K562 (cell line): ENCODE results near the gene HEBP1. TPM values are rescaled to one million over a fixed set of nuclear protein-coding genes. Genes with fewer than 3 reads are reported as not detected.

Experiments used
- ATAC-seq: fragments of 200-7000 bp; cut with Tn5 transposase; 3 replicates; pipeline ENCODE4 v1.9.1; 2020; ENCODE audit warnings: moderate library complexity
- BruUV-seq: library from RNA; stranded (reverse); fragments of 400-500 nt; replicated peaks from 2 replicates; lab custom pipeline; 2021; lab: Mats Ljungman, UMichigan
- CTCF ChIA-PET: fragments of 300-600 bp; formaldehyde crosslinking; extraction: SDS; loops from one replicate; lab custom pipeline; 2021; ENCODE audit warnings: low intra/inter-chr PET ratio; lab: Yijun Ruan, JAX
- POLR2A ChIA-PET: fragments of 300-600, 350-650 bp; sonication (Branson Sonifier 250); formaldehyde crosslinking; extraction: SDS; loops from one replicate; lab custom pipeline; 2021; ENCODE audit warnings: antibody characterized with exemption, inconsistent platforms; lab: Yijun Ruan, JAX
- DNase-seq, 4 experiments: peaks; one replicate each; pipeline versions ENCODE4 v3.0.0 to v3.0.0-alpha.2; 2011 to 2018; ENCODE audit warnings: low spot score in 3 of 4, mixed read lengths in 3 of 4; ENCODE audit errors: extremely low read depth in 1 of 4
- FAIRE-seq: peaks from 2 replicates; lab custom pipeline; 2011; peaks lifted over from hg19 to GRCh38; lab: Jason Lieb, UNC
- H2AFZ ChIP-seq: 2 replicates; pipeline ENCODE4 v1.6.0; 2011; ENCODE audit warnings: low read depth, low read length, control low read depth, inconsistent platforms
- H3K27ac ChIP-seq: fragments of 200-600 bp; 3 replicates; pipeline ENCODE4 v1.8.0; 2011; ENCODE audit warnings: low read depth, mild to moderate bottlenecking, control low read depth, inconsistent platforms, low read length, moderate library complexity, mixed read lengths; ENCODE audit errors: extremely low read depth
- H3K27me3 ChIP-seq, 2 experiments: fragments of 300-600 bp in 1 of 2; 2 replicates in 1 of 2; 3 replicates in 1 of 2; pipeline versions ENCODE4 v1.6.0 to v1.8.0; 2011; ENCODE audit warnings: inconsistent platforms in 2 of 2, low read length in 2 of 2, mild to moderate bottlenecking in 1 of 2, mixed read lengths in 1 of 2, moderate library complexity in 1 of 2; ENCODE audit not compliant: control insufficient read depth in 2 of 2, insufficient read depth in 2 of 2
- H3K36me3 ChIP-seq: fragments of 300-600 bp; 3 replicates; pipeline ENCODE4 v1.8.0; 2011; ENCODE audit warnings: mild to moderate bottlenecking, low read length, inconsistent platforms; ENCODE audit not compliant: control insufficient read depth, insufficient read depth
- H3K4me1 ChIP-seq, 2 experiments: fragments of 200-600 bp in 1 of 2; replicated peaks in 1 of 2; 2 replicates in 1 of 2; 3 replicates in 1 of 2; pipeline versions ENCODE4 v1.5.1 to v1.8.0; 2011; ENCODE audit warnings: inconsistent platforms in 2 of 2, low read length in 2 of 2, mild to moderate bottlenecking in 1 of 2, mixed read lengths in 1 of 2, moderate library complexity in 1 of 2; ENCODE audit not compliant: control insufficient read depth in 2 of 2, insufficient read depth in 2 of 2
- H3K4me2 ChIP-seq: 2 replicates; pipeline ENCODE4 v1.6.1; 2011; ENCODE audit warnings: low read length, control low read depth, inconsistent platforms, mixed read lengths; ENCODE audit not compliant: insufficient read depth
- H3K4me3 ChIP-seq: fragments of 200-600 bp; sonication (generic), shearing (Covaris generic); 2 replicates; pipeline ENCODE4 v1.5.1; 2016; ENCODE audit warnings: control low read depth, inconsistent platforms
- H3K79me2 ChIP-seq: fragments of 200-600 bp; 3 replicates; pipeline ENCODE4 v1.8.0; 2011; ENCODE audit warnings: low read length, inconsistent platforms; ENCODE audit not compliant: control insufficient read depth, insufficient read depth
- H3K9ac ChIP-seq, 2 experiments: 2 replicates each; pipeline versions ENCODE4 v1.6.0 to v1.6.1; 2011; ENCODE audit warnings: low read depth in 2 of 2, low read length in 2 of 2, control low read depth in 1 of 2, inconsistent platforms in 1 of 2, mild to moderate bottlenecking in 1 of 2, mixed read lengths in 1 of 2; ENCODE audit not compliant: insufficient read depth in 1 of 2
- H3K9me1 ChIP-seq: one replicate; pipeline ENCODE4 v1.6.0; 2011; ENCODE audit warnings: inconsistent platforms, mild to moderate bottlenecking, low read length, moderate library complexity; ENCODE audit not compliant: control insufficient read depth, insufficient read depth
- H3K9me3 ChIP-seq: replicated peaks from 2 replicates; pipeline ENCODE4 v1.5.1; 2011; ENCODE audit warnings: low read depth, low read length, inconsistent platforms; ENCODE audit not compliant: control insufficient read depth, insufficient read depth
- H4K20me1 ChIP-seq: replicated peaks from 2 replicates; pipeline ENCODE4 v1.6.1; 2011; ENCODE audit warnings: low read length, inconsistent platforms, mixed read lengths; ENCODE audit not compliant: control insufficient read depth, insufficient read depth
- BRF1 ChIP-seq: IDR thresholded peaks from 3 replicates; pipeline ENCODE4 v1.6.1; 2011; ENCODE audit warnings: borderline replicate concordance, mild to moderate bottlenecking; ENCODE audit not compliant: insufficient read length; ENCODE audit errors: extremely low read depth
- C11orf30 ChIP-seq: fragments of 450-650 bp; IDR thresholded peaks from 2 replicates; pipeline ENCODE4 v1.6.1; 2016; ENCODE audit warnings: low read depth, mild to moderate bottlenecking
- CBFA2T2 ChIP-seq: fragments of 450-650 bp; conservative IDR thresholded peaks from 2 replicates; pipeline ENCODE4 v1.6.1; 2017; ENCODE audit warnings: mild to moderate bottlenecking
- CEBPB ChIP-seq: fragments of 450-650 bp; IDR thresholded peaks from 2 replicates; pipeline ENCODE4 v1.6.1; 2016; ENCODE audit warnings: missing genetic modification characterization, missing compliant biosample characterization
- CEBPG ChIP-seq, 3 experiments: fragments of 200-800 bp in 1 of 3; sonication (Bioruptor generic) in 1 of 3; sonication (generic) in 1 of 3; formaldehyde crosslinking in 1 of 3; IDR thresholded peaks in 2 of 3; conservative IDR thresholded peaks in 1 of 3; 2 replicates each; pipeline versions ENCODE4 v1.6.1 to v1.8.0; 2016 to 2022; ENCODE audit warnings: missing compliant biosample characterization in 2 of 3, missing genetic modification characterization in 2 of 3, mild to moderate bottlenecking in 1 of 3, missing genetic modification reagents in 1 of 3
- MECOM ChIP-seq: fragments of 250-450 bp; sonication (Bioruptor Pico); IDR thresholded peaks from 2 replicates; pipeline ENCODE4 v1.8.0; 2022; ENCODE audit warnings: inconsistent platforms
- RBBP5 ChIP-seq: fragments of 200-600 bp; sonication (generic); IDR thresholded peaks from 2 replicates; pipeline ENCODE4 v1.6.1; 2012; ENCODE audit warnings: borderline replicate concordance, mild to moderate bottlenecking, low read length, control low read depth, inconsistent platforms; ENCODE audit not compliant: insufficient read depth, poor library complexity, severe bottlenecking
- SAFB2 ChIP-seq: fragments of 200-400 bp; formaldehyde crosslinking; IDR thresholded peaks from 2 replicates; pipeline ENCODE4 v1.6.1; 2018; ENCODE audit warnings: borderline replicate concordance, low read length, low read depth, moderate library complexity; ENCODE audit not compliant: severe bottlenecking
- WGBS: fragments of 100-300 bp; shearing (Covaris generic); methylation state at CpG from one replicate; pipeline ENCODE4 v1.1.6; 2016; ENCODE audit warnings: low coverage, mixed read lengths; ENCODE audit not compliant: insufficient coverage; ENCODE audit errors: missing lambda C conversion rate; 5-methylcytosine and 5-hydroxymethylcytosine counted together
- in situ Hi-C: fragments of 300-500 bp; cut with MboI; formaldehyde crosslinking; loops from 4 replicates; pipeline ENCODE4 v1.15.0; 2018; ENCODE audit warnings: inconsistent platforms, mixed read lengths
- intact Hi-C: fragments of 100-400 bp; cut with micrococcal nuclease; formaldehyde crosslinking; loops from 2 replicates; pipeline ENCODE4 v1.14.2; 2022
- polyA plus RNA-seq, 8 experiments: library from polyadenylated mRNA; depleted of rRNA in 4 of 8; stranded (reverse) in 5 of 8; unstranded in 3 of 8; fragments of >200 nt; fragmentation: Nextera tagmentation in 2 of 8; fragmentation: Illumina TruSeq in 1 of 8; extraction: Ambion mirVana in 2 of 8; extraction: Trizol in 1 of 8; gene quantifications; 2 replicates each; pipeline versions ENCODE4 v1.2.1 to v1.2.3, GENCODE V29; 2011 to 2014; ENCODE audit warnings: inconsistent platforms in 1 of 8, missing spikeins in 1 of 8
- total RNA-seq, 7 experiments: library from RNA; depleted of rRNA in 6 of 7; stranded (reverse); fragments of >200 nt in 6 of 7; fragmentation: Illumina TruSeq in 2 of 7; extraction: Trizol in 2 of 7; gene quantifications; 2 replicates each; pipeline versions ENCODE4 v1.2.1 to v1.2.3, GENCODE V29; 2011 to 2021; ENCODE audit warnings: low replicate concordance in 1 of 7

The HEBP1 gene
- total and polyA plus RNA-seq, 9 of the 15 experiments (the other 6 are each of a cell fraction or from before 2014, with no cell fraction given), result 1.1 to 10.1 (median 2.4) TPM

DNA sequence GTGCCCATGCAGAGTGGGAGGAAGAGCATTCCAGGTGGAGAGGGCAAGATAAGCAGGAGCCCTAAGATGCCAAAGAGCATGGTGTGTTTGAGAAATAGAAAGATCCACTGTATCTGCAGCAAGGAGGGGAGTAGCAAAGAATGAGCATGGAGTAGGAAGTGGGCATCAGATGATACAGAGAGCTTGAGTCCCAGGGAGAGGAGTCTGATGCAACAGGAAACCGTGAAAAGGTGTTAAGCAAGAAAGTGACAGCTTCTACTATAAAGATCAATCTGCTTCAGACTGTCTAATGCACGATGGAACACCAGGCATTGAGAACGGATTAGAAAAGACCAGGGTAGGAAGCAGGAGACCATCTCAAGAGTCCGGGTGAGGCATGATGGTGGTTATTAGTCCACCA is 35.8 kb downstream of the HEBP1 start:
- no peaks in the 10 kb centered on the region for H3K9me1 ChIP-seq
- H3K36me3 ChIP-seq, result no peaks in the 10 kb centered on the region
- intact Hi-C loops (no loop called here), in situ Hi-C loops (no loop called here)
- POLR2A ChIA-PET, result no interaction called here
- H4K20me1 ChIP-seq, result no peaks in the 10 kb centered on the region
- H3K27me3 ChIP-seq, result no peaks in the 10 kb centered on the region
- no peak for FAIRE-seq
- no peak for TF ChIP-seq SAFB2
- no peak for TF ChIP-seq CEBPG (CRISPR knock-in tag; IDR thresholded peaks at IDR 0.05)
- 0 out of 4 replicates have a peak, but pooled peaks of 1 of the 2 experiments have one; percentile 24 for TF ChIP-seq CEBPG (tag; conservative IDR thresholded peaks at IDR 0.05 in 1 of 2, IDR thresholded peaks at IDR 0.05 in 1 of 2)
- TF ChIP-seq RBBP5, result no peak
- no peak for TF ChIP-seq MECOM (CRISPR knock-in tag)
- TF ChIP-seq BRF1, result no peak
- no peak for TF ChIP-seq CBFA2T2
- TF ChIP-seq CEBPB (tag), result no peak
- TF ChIP-seq C11orf30, result no peak
- H3K27ac ChIP-seq, result no peak overlapping the region
- H3K4me2 ChIP-seq, result no peak overlapping the region
- H3K9me3 ChIP-seq, result no peaks in the 10 kb centered on the region
- no peaks in the 10 kb centered on the region for H3K79me2 ChIP-seq
- WGBS, result 57% methylated on average over 4 of the region's 4 CpGs
- no peak for DNase-seq
- no peak overlapping the region for H2AFZ ChIP-seq
- no peak overlapping the region for H3K4me3 ChIP-seq
- H3K9ac ChIP-seq, result no peak overlapping the region
- no TSS peak for BruUV-seq
- no peak for ATAC-seq
- H3K4me1 ChIP-seq, result no peaks in the 10 kb centered on the region
- CTCF ChIA-PET, result no interaction called here
